Ectodermal cell (in vitro differentiated cells): ENCODE data around the gene GALNTL6.
"Not testable (repeated sequence)": the region's sequence is repeated elsewhere in the genome, so short reads cannot be mapped to it uniquely, and the experiment has no call there.

Source experiments
- H3K27ac ChIP-seq: 2 replicates; pipeline ENCODE4 v1.7.0; 2013; ENCODE audit warnings: mild to moderate bottlenecking, low read depth, low read length; ENCODE audit not compliant: insufficient read depth, poor library complexity, severe bottlenecking
- H3K27me3 ChIP-seq: 2 replicates; pipeline ENCODE4 v1.7.0; 2013; ENCODE audit warnings: mild to moderate bottlenecking, low read length; ENCODE audit not compliant: insufficient read depth, control insufficient read depth, poor library complexity, severe bottlenecking
- H3K36me3 ChIP-seq: one replicate; pipeline ENCODE4 v1.7.0; 2013; ENCODE audit warnings: low read length; ENCODE audit not compliant: control insufficient read depth, insufficient read depth
- H3K4me1 ChIP-seq: one replicate; pipeline ENCODE4 v1.7.0; 2013; ENCODE audit warnings: low read length; ENCODE audit not compliant: control insufficient read depth, insufficient read depth
- H3K4me3 ChIP-seq: 2 replicates; pipeline ENCODE4 v1.7.0; 2013; ENCODE audit warnings: low read depth, low read length, control low read depth; ENCODE audit not compliant: insufficient read depth
- H3K9me3 ChIP-seq: 2 replicates; pipeline ENCODE4 v1.7.0; 2013; ENCODE audit warnings: mild to moderate bottlenecking, low read length, moderate library complexity; ENCODE audit not compliant: control insufficient read depth
- WGBS, 2 experiments: methylation state at CpG; one replicate each; pipeline ENCODE4 v1.1.7; 2013; ENCODE audit warnings: missing lambda C conversion rate in 2 of 2; 5-methylcytosine and 5-hydroxymethylcytosine counted together

Gene GALNTL6

GRCh38 chr4:173012608-173013007, 1199.4 kb downstream of the GALNTL6 start:
- H3K36me3 ChIP-seq = no peaks in the 10 kb centered on the region
- no peak overlapping the region for H3K27ac ChIP-seq
- peaks cover 5% of the 10 kb centered on the region for H3K4me1 ChIP-seq
- WGBS, 2 experiments = 94% methylated on average over 7 to 8 of the region's 8 CpGs
- H3K4me3 ChIP-seq = no peak overlapping the region
- no peaks in the 10 kb centered on the region for H3K9me3 ChIP-seq
- H3K27me3 ChIP-seq = no peaks in the 10 kb centered on the region

GRCh38 chr4:173013232-173013930, 1200.2 kb downstream of the GALNTL6 start:
- H3K4me1 ChIP-seq = peaks cover 5% of the 10 kb centered on the region
- no peaks in the 10 kb centered on the region for H3K27me3 ChIP-seq
- no peak overlapping the region for H3K4me3 ChIP-seq
- H3K27ac ChIP-seq = no peak overlapping the region
- H3K36me3 ChIP-seq = no peaks in the 10 kb centered on the region
- WGBS, 2 experiments = 19 to 22% methylated on average over 6 of the region's 6 CpGs
- H3K9me3 ChIP-seq = no peaks in the 10 kb centered on the region

GRCh38 chr4:173014113-173014558, 1200.9 kb downstream of the GALNTL6 start:
- H3K27me3 ChIP-seq = no peaks in the 10 kb centered on the region
- H3K36me3 ChIP-seq = no peaks in the 10 kb centered on the region
- WGBS, 2 experiments = 17 to 22% methylated on average over 4 of the region's 4 CpGs
- H3K4me3 ChIP-seq = no peak overlapping the region
- peak overlapping the region; percentile 31 for H3K27ac ChIP-seq
- H3K9me3 ChIP-seq = no peaks in the 10 kb centered on the region
- peaks cover 5% of the 10 kb centered on the region for H3K4me1 ChIP-seq

GRCh38 chr4:173014836-173015235, 1201.6 kb downstream of the GALNTL6 start:
- 78 to 84% methylated on average over 4 of the region's 4 CpGs for WGBS, 2 experiments

GRCh38 chr4:173017802-173018201, 1204.6 kb downstream of the GALNTL6 start:
- Histone ChIP-seq H3K4me1 (peaks cover 5% of the 10 kb centered on the region), H3K9me3 (no peaks in the 10 kb centered on the region), H3K4me3 (no peak overlapping the region), H3K27me3 (no peaks in the 10 kb centered on the region), H3K27ac (no peak overlapping the region), H3K36me3 (no peaks in the 10 kb centered on the region)

More at GRCh38 chr4:173014836-173015235, 1201.6 kb downstream of the GALNTL6 start:
- Histone ChIP-seq H3K27ac (peak overlapping the region; percentile 31), H3K9me3 (no peaks in the 10 kb centered on the region), H3K36me3 (no peaks in the 10 kb centered on the region), H3K27me3 (no peaks in the 10 kb centered on the region), H3K4me1 (peaks cover 5% of the 10 kb centered on the region), H3K4me3 (no peak overlapping the region)

GRCh38 chr4:173018446-173018845, 1205.2 kb downstream of the GALNTL6 start:
- Histone ChIP-seq H3K36me3 (no peaks in the 10 kb centered on the region), H3K9me3 (no peaks in the 10 kb centered on the region), H3K27ac (no peak overlapping the region), H3K27me3 (no peaks in the 10 kb centered on the region), H3K4me3 (no peak overlapping the region), H3K4me1 (peaks cover 5% of the 10 kb centered on the region)
- WGBS, 2 experiments = 94 to 97% methylated on average over 3 of the region's 3 CpGs

GRCh38 chr4:173019664-173020063, 1206.5 kb downstream of the GALNTL6 start:
- H3K4me3 ChIP-seq = no peak overlapping the region
- no peaks in the 10 kb centered on the region for H3K36me3 ChIP-seq
- 92% methylated on average over 3 of the region's 3 CpGs for WGBS, 2 experiments
- no peaks in the 10 kb centered on the region for H3K27me3 ChIP-seq
- no peaks in the 10 kb centered on the region for H3K9me3 ChIP-seq
- H3K27ac ChIP-seq = no peak overlapping the region
- no peaks in the 10 kb centered on the region for H3K4me1 ChIP-seq

- H3K27ac ChIP-seq, H3K4me1 ChIP-seq, H3K9me3 ChIP-seq, H3K27me3 ChIP-seq, H3K36me3 ChIP-seq, H3K4me3 ChIP-seq: not testable (repeated sequence)
- 88 to 89% methylated on average over 7 of the region's 7 CpGs for WGBS, 2 experiments
These were observed 1208.8 kb downstream of the GALNTL6 start for GRCh38 chr4:173021746-173022573.

GRCh38 chr4:173024203-173024602, 1211.0 kb downstream of the GALNTL6 start:
- Histone ChIP-seq H3K27me3 (no peaks in the 10 kb centered on the region), H3K36me3 (no peaks in the 10 kb centered on the region), H3K4me3 (no peak overlapping the region), H3K4me1 (no peaks in the 10 kb centered on the region), H3K27ac (no peak overlapping the region), H3K9me3 (no peaks in the 10 kb centered on the region)

GRCh38 chr4:173025131-173025530, 1211.9 kb downstream of the GALNTL6 start:
- H3K27ac ChIP-seq = no peak overlapping the region
- WGBS, 2 experiments = 90 to 97% methylated on average over 1 of the region's 1 CpG
- no peak overlapping the region for H3K4me3 ChIP-seq
- H3K27me3 ChIP-seq = no peaks in the 10 kb centered on the region
- no peaks in the 10 kb centered on the region for H3K36me3 ChIP-seq
- no peaks in the 10 kb centered on the region for H3K9me3 ChIP-seq
- H3K4me1 ChIP-seq = no peaks in the 10 kb centered on the region
